GM12875 (cell line): Measurements from ENCODE around the gene NET1.
"Not testable (repeated sequence)": the region's sequence is repeated elsewhere in the genome, so short reads cannot be mapped to it uniquely, and the experiment has no call there.

ENCODE experiments used
- H3K4me3 ChIP-seq: one replicate; pipeline ENCODE4 v1.5.1; 2011; ENCODE audit warnings: low read depth, low read length, control low read depth
- CTCF ChIP-seq: IDR thresholded peaks from 2 replicates; pipeline ENCODE4 v1.5.1; 2011; ENCODE audit warnings: low read depth, mild to moderate bottlenecking, control low read depth, inconsistent platforms, low read length, moderate library complexity, borderline replicate concordance; ENCODE audit not compliant: insufficient read depth

The NET1 gene

GRCh38 chr10:5470062-5470751 is 57.9 kb downstream of the NET1 start:
- TF ChIP-seq CTCF = no peak
- no peak overlapping the region for H3K4me3 ChIP-seq

GRCh38 chr10:5474642-5475041 is 62.3 kb downstream of the NET1 start:
- H3K4me3 ChIP-seq = not testable (repeated sequence)

GRCh38 chr10:5475088-5475487 is 62.7 kb downstream of the NET1 start:
- H3K4me3 ChIP-seq = not testable (repeated sequence)

GRCh38 chr10:5475974-5476807 is 63.8 kb downstream of the NET1 start:
- not testable (repeated sequence) for H3K4me3 ChIP-seq

- no peak for TF ChIP-seq CTCF
- H3K4me3 ChIP-seq = no peak overlapping the region
These were observed 64.7 kb downstream of the NET1 start for GRCh38 chr10:5476918-5477525.

- H3K4me3 ChIP-seq = no peak overlapping the region
- TF ChIP-seq CTCF = no peak
These were observed 65.8 kb downstream of the NET1 start for GRCh38 chr10:5477948-5478693.

GRCh38 chr10:5478694-5479305 is 66.4 kb downstream of the NET1 start:
- no peak overlapping the region for H3K4me3 ChIP-seq
- no peak for TF ChIP-seq CTCF

- H3K4me3 ChIP-seq = no peak overlapping the region
- TF ChIP-seq CTCF = no peak
These were observed 67.3 kb downstream of the NET1 start for GRCh38 chr10:5479481-5480161.
